WERI-Rb-1 (cell line): ENCODE measurements around the gene BRCC3.

ENCODE experiments used
- DNase-seq: peaks from one replicate; pipeline ENCODE4 v3.0.0-alpha.2; 2020
- H3K27ac ChIP-seq: fragments of 250-450 bp; sonication (Bioruptor Pico); 2 replicates; pipeline ENCODE4 v1.5.1; 2020; ENCODE audit warnings: mild to moderate bottlenecking, moderate library complexity
- H3K27me3 ChIP-seq: fragments of 250-450 bp; sonication (Bioruptor Pico); 2 replicates; pipeline ENCODE4 v1.5.1; 2021; ENCODE audit warnings: mild to moderate bottlenecking, low read depth, moderate library complexity; ENCODE audit not compliant: insufficient read depth, severe bottlenecking
- H3K36me3 ChIP-seq: fragments of 250-450 bp; sonication (Bioruptor Pico); 2 replicates; pipeline ENCODE4 v1.5.1; 2020; ENCODE audit warnings: mild to moderate bottlenecking, moderate library complexity
- H3K4me3 ChIP-seq: 2 replicates; pipeline ENCODE4 v1.5.1; 2011; ENCODE audit warnings: low read depth, mild to moderate bottlenecking, control low read depth, low read length
- H3K9me3 ChIP-seq: fragments of 250-450 bp; sonication (Bioruptor Pico); 2 replicates; pipeline ENCODE4 v1.5.1; 2021; ENCODE audit warnings: mild to moderate bottlenecking, moderate library complexity; ENCODE audit not compliant: severe bottlenecking
- TF ChIP-seq, protein P1 (sequence below): IDR thresholded peaks from 2 replicates; pipeline ENCODE4 v1.5.1; 2011; ENCODE audit warnings: low read depth, mild to moderate bottlenecking, control low read depth, inconsistent platforms, low read length

Gene BRCC3

GRCh38 chrX:155046129-155046810 is 25.0 kb upstream of the BRCC3 start:
- no peak overlapping the region for H3K27ac ChIP-seq
- DNase-seq, result no peak
- TF ChIP-seq, protein P1, sequence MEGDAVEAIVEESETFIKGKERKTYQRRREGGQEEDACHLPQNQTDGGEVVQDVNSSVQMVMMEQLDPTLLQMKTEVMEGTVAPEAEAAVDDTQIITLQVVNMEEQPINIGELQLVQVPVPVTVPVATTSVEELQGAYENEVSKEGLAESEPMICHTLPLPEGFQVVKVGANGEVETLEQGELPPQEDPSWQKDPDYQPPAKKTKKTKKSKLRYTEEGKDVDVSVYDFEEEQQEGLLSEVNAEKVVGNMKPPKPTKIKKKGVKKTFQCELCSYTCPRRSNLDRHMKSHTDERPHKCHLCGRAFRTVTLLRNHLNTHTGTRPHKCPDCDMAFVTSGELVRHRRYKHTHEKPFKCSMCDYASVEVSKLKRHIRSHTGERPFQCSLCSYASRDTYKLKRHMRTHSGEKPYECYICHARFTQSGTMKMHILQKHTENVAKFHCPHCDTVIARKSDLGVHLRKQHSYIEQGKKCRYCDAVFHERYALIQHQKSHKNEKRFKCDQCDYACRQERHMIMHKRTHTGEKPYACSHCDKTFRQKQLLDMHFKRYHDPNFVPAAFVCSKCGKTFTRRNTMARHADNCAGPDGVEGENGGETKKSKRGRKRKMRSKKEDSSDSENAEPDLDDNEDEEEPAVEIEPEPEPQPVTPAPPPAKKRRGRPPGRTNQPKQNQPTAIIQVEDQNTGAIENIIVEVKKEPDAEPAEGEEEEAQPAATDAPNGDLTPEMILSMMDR, result no peak
- H3K36me3 ChIP-seq, result peaks cover 2% of the 10 kb centered on the region
- no peaks in the 10 kb centered on the region for H3K9me3 ChIP-seq
- no peaks in the 10 kb centered on the region for H3K27me3 ChIP-seq
- no peak overlapping the region for H3K4me3 ChIP-seq

GRCh38 chrX:155046811-155047528 is 24.3 kb upstream of the BRCC3 start:
- Histone ChIP-seq H3K27ac (no peak overlapping the region), H3K9me3 (no peaks in the 10 kb centered on the region), H3K27me3 (no peaks in the 10 kb centered on the region), H3K4me3 (no peak overlapping the region), H3K36me3 (peaks cover 9% of the 10 kb centered on the region)
- TF ChIP-seq, protein P1, result no peak
- DNase-seq, result no peak

DNA sequence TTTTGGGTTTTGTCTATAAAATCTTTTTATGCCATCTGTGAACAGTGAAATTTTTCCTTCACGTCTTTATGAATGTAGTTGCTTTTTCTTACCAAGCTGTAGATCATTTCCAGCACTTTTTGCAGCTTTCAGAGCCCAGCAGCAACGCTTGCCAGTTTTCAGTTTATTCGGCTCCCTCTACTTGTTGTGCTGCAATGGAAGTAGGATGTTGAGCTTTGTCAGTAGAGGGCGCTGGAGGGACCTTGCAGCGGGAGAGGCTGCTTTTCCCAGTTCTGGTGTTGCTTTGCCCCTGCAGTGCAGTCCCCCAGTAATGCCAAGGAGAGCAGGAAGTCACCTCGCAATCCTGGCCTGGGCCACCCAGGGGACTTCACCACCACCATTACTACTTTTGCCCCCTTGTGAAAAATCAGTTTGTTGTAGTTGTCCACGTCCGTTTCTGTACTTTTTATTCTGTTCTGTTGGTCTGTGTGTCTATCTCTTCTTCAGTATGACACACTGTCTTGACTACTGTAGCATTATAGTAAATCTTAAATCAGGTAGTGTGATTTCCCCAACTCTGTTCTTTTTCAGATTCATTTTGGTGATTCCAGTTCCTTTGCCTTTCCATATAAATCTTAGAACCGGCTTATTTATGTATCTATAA is 22.2 kb upstream of the BRCC3 start:
- Histone ChIP-seq H3K36me3 (peaks cover 15% of the 10 kb centered on the region), H3K9me3 (no peaks in the 10 kb centered on the region), H3K4me3 (no peak overlapping the region), H3K27me3 (no peaks in the 10 kb centered on the region), H3K27ac (no peak overlapping the region)
- DNase-seq, result peak; percentile 77
- TF ChIP-seq, protein P1, result peak; percentile 95

DNA sequence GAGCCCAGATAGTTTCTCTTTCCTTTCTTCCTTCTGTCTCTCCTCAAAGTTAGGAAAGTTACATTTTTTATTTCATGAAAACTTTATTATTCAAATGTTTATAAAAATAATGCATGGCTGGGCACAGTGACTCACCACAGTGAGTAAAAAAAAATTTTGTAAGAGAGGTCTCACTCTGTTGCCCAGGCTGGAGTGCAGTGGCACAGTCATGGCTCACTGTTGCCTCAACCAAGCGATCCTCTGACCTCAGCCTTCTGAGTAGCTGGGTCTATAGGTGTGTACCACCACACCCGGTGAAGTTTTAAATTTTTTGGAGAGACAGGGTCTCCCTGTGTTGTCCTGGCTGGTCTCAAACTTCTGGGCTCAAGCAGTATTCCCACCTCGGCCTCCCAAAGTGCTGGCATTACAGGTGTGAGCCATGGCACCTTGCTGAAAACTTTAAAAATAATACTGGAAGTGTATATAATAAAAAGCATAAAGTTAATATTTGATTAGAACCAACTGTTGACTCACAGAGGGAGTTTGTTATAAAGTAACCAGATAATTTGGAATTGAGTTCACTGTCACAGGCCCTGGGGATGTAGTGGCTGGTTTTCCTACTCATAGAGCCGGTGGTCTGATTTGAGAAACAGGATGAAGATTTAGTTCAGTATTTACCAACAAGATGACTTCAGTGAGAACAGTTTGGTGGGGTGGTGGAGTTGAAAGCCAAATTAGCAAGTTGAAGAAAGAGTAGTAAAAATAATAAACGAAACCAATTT is 18.4 kb upstream of the BRCC3 start:
- no peaks in the 10 kb centered on the region for H3K27me3 ChIP-seq
- H3K4me3 ChIP-seq, result no peak overlapping the region
- no peak overlapping the region for H3K27ac ChIP-seq
- no peaks in the 10 kb centered on the region for H3K9me3 ChIP-seq
- TF ChIP-seq, protein P1, result no peak
- DNase-seq, result no peak
- peaks cover 26% of the 10 kb centered on the region for H3K36me3 ChIP-seq

DNA sequence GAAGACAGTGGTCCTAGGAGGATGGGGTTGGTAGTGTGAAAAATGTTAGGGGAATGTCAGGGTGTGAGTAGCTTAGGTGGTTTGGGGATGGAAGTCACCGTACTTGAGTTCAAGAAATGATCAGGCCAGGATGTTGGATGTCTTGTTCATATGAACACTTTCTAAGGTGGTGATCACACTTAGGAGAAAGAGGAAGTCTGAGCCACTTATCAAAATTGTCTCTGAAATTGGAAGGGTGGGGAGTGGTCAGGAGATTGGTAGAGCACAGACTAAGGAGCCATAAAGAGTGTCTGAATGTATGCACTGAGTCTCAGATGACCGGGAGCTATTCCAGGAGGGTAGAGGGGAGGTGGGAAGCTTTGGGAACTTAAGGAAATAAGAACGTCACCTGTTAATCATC is 17.7 kb upstream of the BRCC3 start:
- Histone ChIP-seq H3K9me3 (no peaks in the 10 kb centered on the region), H3K27me3 (no peaks in the 10 kb centered on the region), H3K27ac (no peak overlapping the region), H3K4me3 (no peak overlapping the region), H3K36me3 (peaks cover 26% of the 10 kb centered on the region)
- DNase-seq, result no peak
- TF ChIP-seq, protein P1, result no peak
